Stimulated activated CD8-positive, alpha-beta memory T cell treated with anti-CD3 and anti-CD28 coated beads, Interleukin-7, amount 100 ng/mL, for 1 hour (primary cell): Measurements from ENCODE around the gene GABARAPL1.

Source experiments
- DNase-seq, 2 donors: peaks; one replicate each; pipeline ENCODE4 v3.0.0-alpha.2; 2020; ENCODE audit warnings: low read depth in 2 of 2

The GABARAPL1 gene

DNA sequence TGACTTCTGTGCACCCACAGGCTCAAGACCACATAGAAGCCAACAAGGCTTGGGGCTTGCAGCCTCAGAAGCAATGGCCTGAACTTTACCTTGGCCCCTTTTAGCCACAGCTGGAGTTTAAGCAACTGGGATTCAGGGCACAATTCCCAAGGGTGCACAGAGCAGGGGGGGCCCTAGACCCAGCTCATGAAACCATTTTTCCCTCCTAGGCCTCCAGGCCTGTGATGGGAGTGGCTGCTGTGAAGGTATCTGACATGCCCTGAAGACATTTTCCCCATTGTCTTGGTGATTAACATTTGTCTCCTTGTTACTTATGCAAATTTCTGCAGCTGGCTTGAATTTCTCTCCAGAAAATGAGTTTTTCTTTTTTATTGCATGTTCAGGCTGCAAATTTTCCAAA, 21.9 kb downstream of the GABARAPL1 start:
- DNase-seq, result no peak

DNA sequence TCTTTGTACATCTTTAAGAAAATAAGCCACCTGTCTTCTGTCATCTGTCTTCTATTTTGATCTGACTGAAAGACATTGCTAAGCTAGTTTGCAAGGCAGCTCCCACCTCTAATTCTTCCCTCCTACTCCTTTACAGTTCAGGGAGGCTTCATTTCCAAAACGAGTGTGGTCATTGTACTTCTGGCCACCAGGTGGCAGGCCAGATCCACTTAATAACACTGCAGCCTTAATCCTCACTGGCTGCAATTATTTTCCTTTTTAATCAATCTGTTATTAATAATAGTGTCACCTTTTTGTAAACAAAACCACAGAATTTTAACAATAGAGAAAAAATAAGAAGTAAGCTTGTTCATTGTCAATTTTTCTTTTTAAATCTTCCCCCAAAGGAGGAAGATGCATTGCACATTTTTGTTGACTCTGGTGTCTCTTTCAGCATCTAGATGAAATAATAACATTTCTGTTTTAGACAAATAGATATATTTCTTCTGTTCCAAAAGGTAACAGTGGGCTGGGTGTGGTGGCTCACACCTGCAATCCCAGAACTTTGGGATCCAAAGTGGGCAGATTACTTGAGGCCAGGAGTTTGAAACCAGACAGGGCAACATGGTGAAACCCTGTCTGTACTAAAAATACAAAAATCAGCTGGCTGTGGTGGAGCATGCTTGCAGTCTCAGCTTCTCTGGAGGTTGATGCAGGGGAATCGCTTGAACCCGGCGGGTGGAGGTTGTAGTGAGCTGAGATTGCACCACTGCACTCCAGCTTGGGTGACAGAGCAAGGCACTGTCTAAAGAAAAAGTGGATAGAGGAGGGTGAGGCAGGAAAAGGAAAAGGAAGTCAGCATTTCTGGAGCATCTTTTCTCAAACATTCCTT, 23.3 kb downstream of the GABARAPL1 start:
- peak in 1 of 2 donors; percentile 24 for DNase-seq

GRCh38 chr12:10236720-10237119, 24.0 kb downstream of the GABARAPL1 start:
- DNase-seq, result no peak

DNA sequence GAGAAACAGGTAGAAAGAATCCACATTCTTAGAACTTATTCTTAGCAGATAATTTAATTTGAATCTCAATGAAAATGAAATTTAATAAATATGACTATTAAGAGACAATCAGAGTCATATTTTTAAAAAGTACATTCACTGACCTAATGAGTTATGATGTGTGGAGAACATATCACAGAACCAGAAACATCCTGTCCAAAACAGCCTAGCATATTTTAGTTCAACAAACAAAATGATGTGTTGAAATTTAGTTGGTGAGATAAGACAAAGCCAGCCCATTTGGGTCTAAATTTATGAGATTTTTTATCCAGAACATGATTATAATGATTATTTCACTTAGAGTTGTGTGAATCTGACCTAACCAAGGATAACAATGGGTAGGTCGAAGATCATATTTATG, 25.8 kb downstream of the GABARAPL1 start:
- DNase-seq, result no peak

GRCh38 chr12:10241290-10241689, 28.6 kb downstream of the GABARAPL1 start:
- no peak for DNase-seq

DNA sequence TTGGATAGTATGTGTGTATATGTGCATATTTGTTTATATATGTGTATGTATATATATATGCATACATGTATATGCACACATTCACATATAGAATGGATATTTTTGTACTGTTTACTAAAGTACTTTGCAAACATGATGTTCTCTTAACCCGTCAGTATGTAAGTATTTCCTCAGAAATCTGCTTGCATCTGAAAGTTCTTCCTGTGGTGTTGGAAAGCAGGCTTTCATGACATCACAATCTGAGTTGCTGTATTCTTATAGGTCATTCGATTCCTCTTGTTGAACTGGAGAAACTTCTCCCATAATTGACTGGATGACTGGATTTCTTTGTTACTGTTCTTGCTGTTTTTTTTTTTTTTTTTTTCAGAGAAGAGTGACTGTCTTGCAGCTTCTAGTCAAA, 29.1 kb downstream of the GABARAPL1 start:
- DNase-seq, result no peak

DNA sequence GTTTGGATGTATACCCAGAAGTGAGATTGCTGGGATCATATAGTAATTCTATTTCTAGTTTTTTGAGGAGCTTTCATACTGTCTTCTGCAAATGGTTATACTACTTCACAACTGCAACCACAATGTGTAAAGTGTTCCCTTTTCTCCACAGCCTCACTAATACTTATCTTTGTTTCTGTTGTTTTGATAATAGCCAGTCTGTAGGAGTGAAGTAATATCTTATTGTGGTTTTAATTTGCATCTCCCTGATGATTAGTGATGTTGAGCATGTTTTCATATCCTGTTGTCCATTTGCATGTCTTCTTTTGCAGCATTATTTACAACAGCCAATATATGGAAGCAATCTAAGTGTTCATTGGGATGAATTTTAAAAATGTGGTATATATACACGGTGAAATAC, 29.9 kb downstream of the GABARAPL1 start:
- DNase-seq, result no peak

GRCh38 chr12:10243818-10244520, 31.3 kb downstream of the GABARAPL1 start:
- DNase-seq, result peak in 1 of 2 donors; percentile 26

DNA sequence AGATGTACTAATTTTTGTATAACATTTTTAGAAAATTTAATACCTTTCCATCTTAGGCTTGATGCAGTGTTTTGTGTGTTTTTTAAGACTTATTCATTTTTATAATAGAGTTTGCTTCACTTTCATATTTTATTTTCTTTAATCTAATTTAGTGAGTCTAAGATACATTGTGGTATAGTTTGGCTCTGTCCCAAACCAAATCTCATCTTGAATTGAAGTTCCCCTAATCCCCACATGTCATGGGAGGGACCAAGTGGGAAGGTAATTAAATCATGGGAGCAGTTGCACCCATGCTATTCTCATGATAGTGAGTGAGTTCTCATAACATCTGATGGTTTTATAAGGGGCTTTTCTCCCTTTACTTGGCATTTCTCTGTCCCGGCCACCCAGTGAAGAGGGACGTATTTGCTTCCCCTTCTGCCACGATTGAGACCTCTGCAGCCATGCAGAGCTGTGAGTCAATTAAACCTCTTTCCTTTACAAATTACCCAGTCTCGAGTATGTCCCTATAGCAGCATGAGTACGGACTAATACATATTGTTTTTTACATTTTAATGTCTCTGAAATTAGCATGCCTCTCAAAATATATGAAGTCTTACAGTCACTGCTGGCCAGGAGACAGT, 34.9 kb downstream of the GABARAPL1 start:
- no peak for DNase-seq

GRCh38 chr12:10249690-10250455, 37.2 kb downstream of the GABARAPL1 start:
- peak; percentile 6 to 24 for DNase-seq

- DNase-seq, result no peak
These were observed 39.0 kb downstream of the GABARAPL1 start for GRCh38 chr12:10251669-10252068.

DNA sequence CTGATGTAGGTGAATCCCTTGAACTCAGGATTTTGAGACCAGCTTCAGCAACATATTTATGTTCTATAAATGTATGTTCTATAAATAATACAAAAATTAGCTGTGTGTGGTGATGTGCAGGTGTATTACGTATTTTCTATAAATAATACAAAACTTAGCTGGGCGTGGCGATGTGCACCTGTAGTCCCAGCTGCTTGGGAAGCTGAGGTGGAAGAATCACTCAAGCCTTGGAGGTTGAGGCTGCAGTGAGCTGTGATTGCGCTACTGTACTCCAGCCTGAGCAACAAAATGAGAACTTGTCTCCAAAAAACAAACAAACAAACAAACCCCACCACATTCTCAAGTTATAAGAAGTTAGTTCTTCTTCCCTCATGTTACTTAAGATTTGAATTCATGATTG, 39.5 kb downstream of the GABARAPL1 start:
- no peak for DNase-seq

GRCh38 chr12:10256064-10256463, 43.4 kb downstream of the GABARAPL1 start:
- no peak for DNase-seq

DNA sequence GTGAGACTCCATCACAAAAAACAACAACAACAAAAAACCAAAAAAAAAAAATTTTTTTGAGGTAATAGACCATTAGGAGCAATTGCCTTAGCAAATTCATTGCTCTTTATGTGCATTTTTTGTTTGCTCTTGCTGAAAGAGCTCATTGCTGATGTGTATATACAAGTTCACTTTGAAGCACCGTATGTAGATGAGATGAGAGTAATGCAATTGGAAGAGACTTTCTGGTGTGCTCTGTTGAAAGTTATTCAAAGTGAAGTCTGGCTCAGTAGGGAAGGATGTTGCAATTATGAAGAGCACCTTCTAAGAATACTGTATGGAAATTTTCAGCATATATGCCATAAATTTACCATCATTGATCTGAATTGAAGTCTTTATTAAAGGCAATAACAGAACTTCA, 48.2 kb downstream of the GABARAPL1 start:
- no peak for DNase-seq

GRCh38 chr12:10268037-10268436, 55.4 kb downstream of the GABARAPL1 start:
- DNase-seq, result no peak

DNA sequence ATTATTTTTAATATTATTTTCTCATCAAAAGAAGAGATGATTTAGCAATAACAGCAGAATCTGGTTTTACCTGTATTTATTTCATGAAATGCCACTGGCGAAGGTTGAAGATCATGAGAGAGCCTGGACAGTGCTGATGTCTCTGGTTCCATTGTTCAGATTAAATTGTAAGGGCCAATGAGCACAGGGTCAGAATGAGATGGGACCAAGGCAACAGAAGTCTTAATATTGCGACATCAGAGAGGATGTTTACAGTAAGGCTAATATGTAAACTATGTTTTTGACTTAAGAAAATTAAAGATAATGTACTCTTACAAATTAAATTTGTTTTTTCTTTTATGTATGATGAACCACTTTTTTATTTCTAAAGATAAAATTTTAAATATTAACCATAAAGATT, 59.8 kb downstream of the GABARAPL1 start:
- no peak for DNase-seq
